ENCODE measurements around the gene STON2. TPM values are rescaled to one million over a fixed set of nuclear protein-coding genes. Genes with fewer than 3 reads are reported as not detected.

STON2 gene
- polyA plus RNA-seq, 6 donors from 2014 or later, result 0.21 to 0.84 (median 0.29) TPM; not detected in 2

GRCh38 chr14:81414123-81414522 lies 14.0 kb upstream of the STON2 start:
- H3K4me3 Mint-ChIP-seq, result peak overlapping the region in 1 of 8 donors; percentile 49
- peaks cover 5 to 13% (median 10%) of the 10 kb centered on the region in 7 donors for H3K9me3 Mint-ChIP-seq
- peaks cover 12 to 35% (median 22%) of the 10 kb centered on the region in 3 donors for H3K27me3 Mint-ChIP-seq
- H3K27ac Mint-ChIP-seq, result no peak overlapping the region
- DNase-seq (no peak), ATAC-seq (ENCODE audit: low read depth in 2 of 2) (no peak)
- peaks cover 4 to 6% (median 6%) of the 10 kb centered on the region in 3 donors for H3K4me1 Mint-ChIP-seq
- H3K36me3 Mint-ChIP-seq, result peaks cover 7 to 9% of the 10 kb centered on the region in 2 donors

GRCh38 chr14:81412779-81413178 lies 12.7 kb upstream of the STON2 start:
- no peak for ATAC-seq (ENCODE audit: low read depth in 2 of 2)

GRCh38 chr14:81408595-81408994 lies 8.5 kb upstream of the STON2 start:
- peaks cover 24 to 28% (median 26%) of the 10 kb centered on the region in 3 donors for H3K27me3 Mint-ChIP-seq
- H3K4me3 Mint-ChIP-seq, result no peak overlapping the region
- H3K36me3 Mint-ChIP-seq, result peaks cover 0 to 9% of the 10 kb centered on the region in 2 donors
- peaks cover 0 to 19% (median 11%) of the 10 kb centered on the region in 7 donors for H3K9me3 Mint-ChIP-seq
- no peak overlapping the region for H3K27ac Mint-ChIP-seq
- no peak for ATAC-seq (ENCODE audit: low read depth in 2 of 2)
- no peaks in the 10 kb centered on the region for H3K4me1 Mint-ChIP-seq
- no peak for DNase-seq

More at GRCh38 chr14:81412779-81413178, 12.7 kb upstream of the STON2 start:
- peaks cover 4 to 6% (median 6%) of the 10 kb centered on the region in 3 donors for H3K4me1 Mint-ChIP-seq
- peaks cover 6 to 9% of the 10 kb centered on the region in 2 donors for H3K36me3 Mint-ChIP-seq
- no peak overlapping the region for H3K27ac Mint-ChIP-seq
- peaks cover 14 to 35% (median 22%) of the 10 kb centered on the region in 3 donors for H3K27me3 Mint-ChIP-seq
- DNase-seq, result no peak
- H3K9me3 Mint-ChIP-seq, result peaks cover 4 to 11% (median 6%) of the 10 kb centered on the region in 7 donors
- no peak overlapping the region for H3K4me3 Mint-ChIP-seq

GRCh38 chr14:81406863-81407262 lies 6.7 kb upstream of the STON2 start:
- peaks cover 0 to 9% of the 10 kb centered on the region in 2 donors for H3K36me3 Mint-ChIP-seq
- DNase-seq (no peak), ATAC-seq (ENCODE audit: low read depth in 2 of 2) (no peak)
- peaks cover 26% of the 10 kb centered on the region in 3 donors for H3K27me3 Mint-ChIP-seq
- peaks cover 0 to 19% (median 11%) of the 10 kb centered on the region in 7 donors for H3K9me3 Mint-ChIP-seq
- H3K4me1 Mint-ChIP-seq, result no peaks in the 10 kb centered on the region
- no peak overlapping the region for H3K4me3 Mint-ChIP-seq
- no peak overlapping the region for H3K27ac Mint-ChIP-seq

- DNase-seq (no peak), ATAC-seq (ENCODE audit: low read depth in 2 of 2) (no peak)
- Mint-ChIP-seq H3K27me3 (peaks cover 16 to 24% (median 21%) of the 10 kb centered on the region in 3 donors), H3K27ac (no peak overlapping the region), H3K4me1 (no peaks in the 10 kb centered on the region), H3K36me3 (no peaks in the 10 kb centered on the region), H3K4me3 (no peak overlapping the region), H3K9me3 (peaks cover 0 to 19% (median 11%) of the 10 kb centered on the region in 7 donors)
Observed at GRCh38 chr14:81402123-81402495, 2.0 kb upstream of the STON2 start.

GRCh38 chr14:81401420-81402122 lies 1.4 kb upstream of the STON2 start:
- DNase-seq (no peak), ATAC-seq (ENCODE audit: low read depth in 2 of 2) (no peak)
- Mint-ChIP-seq H3K9me3 (peaks cover 0 to 16% (median 11%) of the 10 kb centered on the region in 7 donors), H3K27ac (no peak overlapping the region), H3K36me3 (no peaks in the 10 kb centered on the region), H3K27me3 (peaks cover 10 to 19% (median 17%) of the 10 kb centered on the region in 3 donors), H3K4me3 (no peak overlapping the region), H3K4me1 (no peaks in the 10 kb centered on the region)

- no peak for DNase-seq
- no peak overlapping the region for H3K4me3 Mint-ChIP-seq
- peaks cover 7 to 17% (median 15%) of the 10 kb centered on the region in 3 donors for H3K27me3 Mint-ChIP-seq
- no peak overlapping the region for H3K27ac Mint-ChIP-seq
- ATAC-seq (ENCODE audit: low read depth in 2 of 2), result no peak
- H3K36me3 Mint-ChIP-seq, result no peaks in the 10 kb centered on the region
- H3K9me3 Mint-ChIP-seq, result peaks cover 0 to 17% (median 11%) of the 10 kb centered on the region in 7 donors
- no peaks in the 10 kb centered on the region for H3K4me1 Mint-ChIP-seq
Observed at GRCh38 chr14:81400852-81401251, 728 bp upstream of the STON2 start.

GRCh38 chr14:81398196-81398891 lies 1.8 kb downstream of the STON2 start:
- Mint-ChIP-seq H3K36me3 (no peaks in the 10 kb centered on the region), H3K4me1 (no peaks in the 10 kb centered on the region), H3K27ac (no peak overlapping the region), H3K4me3 (no peak overlapping the region), H3K27me3 (peaks cover under 1 to 13% (median 7%) of the 10 kb centered on the region in 3 donors), H3K9me3 (peaks cover 0 to 11% (median 3%) of the 10 kb centered on the region in 7 donors)
- no peak for ATAC-seq (ENCODE audit: low read depth in 2 of 2)
- no peak for DNase-seq

GRCh38 chr14:81396113-81396512 lies 4.0 kb downstream of the STON2 start:
- no peak for ATAC-seq (ENCODE audit: low read depth in 2 of 2)
- Mint-ChIP-seq H3K4me3 (no peak overlapping the region), H3K9me3 (peaks cover 0 to 11% (median 3%) of the 10 kb centered on the region in 7 donors)

GRCh38 chr14:81394739-81395138 lies 5.4 kb downstream of the STON2 start:
- H3K4me3 Mint-ChIP-seq, result no peak overlapping the region
- no peaks in the 10 kb centered on the region for H3K27me3 Mint-ChIP-seq
- peaks cover 0 to 11% (median 3%) of the 10 kb centered on the region in 7 donors for H3K9me3 Mint-ChIP-seq
- no peaks in the 10 kb centered on the region for H3K36me3 Mint-ChIP-seq
- H3K27ac Mint-ChIP-seq, result no peak overlapping the region
- no peaks in the 10 kb centered on the region for H3K4me1 Mint-ChIP-seq
- no peak for DNase-seq
- ATAC-seq (ENCODE audit: low read depth in 2 of 2), result no peak

More at GRCh38 chr14:81396113-81396512, 4.0 kb downstream of the STON2 start:
- no peak for DNase-seq
- Mint-ChIP-seq H3K4me1 (no peaks in the 10 kb centered on the region), H3K27ac (peak overlapping the region in 1 of 6 donors; percentile 54), H3K36me3 (no peaks in the 10 kb centered on the region), H3K27me3 (no peaks in the 10 kb centered on the region)

- Mint-ChIP-seq H3K27ac (no peak overlapping the region), H3K9me3 (peaks cover 0 to 11% (median 3%) of the 10 kb centered on the region in 7 donors), H3K36me3 (no peaks in the 10 kb centered on the region), H3K4me3 (no peak overlapping the region), H3K27me3 (peaks cover 5 to 8% (median 7%) of the 10 kb centered on the region in 3 donors), H3K4me1 (no peaks in the 10 kb centered on the region)
- ATAC-seq (ENCODE audit: low read depth in 2 of 2), result no peak
- no peak for DNase-seq
Observed at GRCh38 chr14:81392976-81393643, 7.0 kb downstream of the STON2 start.

- no peak for ATAC-seq (ENCODE audit: low read depth in 2 of 2)
- H3K4me1 Mint-ChIP-seq, result no peaks in the 10 kb centered on the region
- no peak overlapping the region for H3K4me3 Mint-ChIP-seq
- no peak for DNase-seq
- peaks cover 5 to 8% (median 7%) of the 10 kb centered on the region in 3 donors for H3K27me3 Mint-ChIP-seq
- H3K27ac Mint-ChIP-seq, result no peak overlapping the region
- peaks cover 0 to 11% (median 2%) of the 10 kb centered on the region in 7 donors for H3K9me3 Mint-ChIP-seq
- H3K36me3 Mint-ChIP-seq, result no peaks in the 10 kb centered on the region
Observed at GRCh38 chr14:81392052-81392451, 8.1 kb downstream of the STON2 start.

- ATAC-seq (ENCODE audit: low read depth in 2 of 2) (no peak), DNase-seq (no peak)
- no peak overlapping the region for H3K27ac Mint-ChIP-seq
- no peak overlapping the region for H3K4me3 Mint-ChIP-seq
- no peaks in the 10 kb centered on the region for H3K4me1 Mint-ChIP-seq
- peaks cover 0 to 7% (median 0%) of the 10 kb centered on the region in 7 donors for H3K9me3 Mint-ChIP-seq
- H3K36me3 Mint-ChIP-seq, result no peaks in the 10 kb centered on the region
- peaks cover 5 to 10% (median 8%) of the 10 kb centered on the region in 3 donors for H3K27me3 Mint-ChIP-seq
Observed at GRCh38 chr14:81390696-81391095, 9.4 kb downstream of the STON2 start.
